ENCODE measurements around the gene GSE1.

GSE1 gene

DNA sequence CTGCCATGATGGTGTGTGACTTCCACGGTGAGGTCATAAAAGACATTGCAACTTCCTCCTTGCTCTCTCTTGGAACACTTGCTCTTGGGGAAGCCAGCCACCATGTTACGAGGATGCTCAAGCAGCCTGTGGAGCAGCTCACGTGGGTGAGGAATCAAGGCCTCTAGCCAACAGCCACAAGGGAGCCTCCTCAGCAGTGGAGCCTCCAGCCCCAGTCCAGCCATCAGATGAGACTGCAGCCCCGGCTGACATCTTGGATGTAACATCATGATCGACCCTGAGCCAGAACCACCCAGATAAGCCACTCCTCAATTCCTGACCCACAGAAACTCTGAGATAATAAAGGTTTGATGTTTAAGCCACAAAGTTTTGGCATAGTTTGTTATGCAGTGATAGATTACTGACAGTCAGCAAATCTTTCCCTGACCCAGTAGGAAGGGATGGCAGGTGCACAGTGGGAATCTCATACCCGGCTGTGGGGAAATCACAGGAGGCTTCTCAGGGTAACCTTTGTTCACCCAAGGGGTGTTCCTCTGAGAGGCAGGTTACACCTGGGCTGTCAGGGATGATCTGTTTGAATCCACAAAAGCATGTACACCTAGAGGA lies 99.0 kb downstream of the GSE1 start:
- Histone ChIP-seq H3K36me3 (ENCODE audit: control insufficient read depth in 2 of 2, insufficient read depth in 1 of 2, low read length in 2 of 2) (no peaks in the 10 kb centered on the region), H3K27ac (ENCODE audit: extremely low read depth, low read depth, low read length) (no peak overlapping the region), H3K4me1 (ENCODE audit: control insufficient read depth, insufficient read depth, low read length) (no peaks in the 10 kb centered on the region), H3K9me3 (ENCODE audit: control insufficient read depth, insufficient read depth, low read depth, low read length) (no peaks in the 10 kb centered on the region), H3K4me3 (ENCODE audit: low read depth, low read length) (no peak overlapping the region)
- ChIA-PET CTCF (interaction anchor here (0.9 to 1.1 kb wide), 2 partner anchors 12 to 449 kb away, joined by 3 to 5 read pairs; no protein-coding TSS in a partner anchor), POLR2A (no interaction called here)
- TF ChIP-seq ZNF114 (tag by site-specific recombination; IDR thresholded peaks at IDR 0.05) (no peak), ZNF501 (tag by site-specific recombination; IDR thresholded peaks at IDR 0.05) (no peak), ZNF24 (tag by site-specific recombination; IDR thresholded peaks at IDR 0.05) (no peak), ZEB2 (tag by site-specific recombination; IDR thresholded peaks at IDR 0.05) (no peak), KLF1 (tag by site-specific recombination; IDR thresholded peaks at IDR 0.05) (no peak), GLI4 (tag by site-specific recombination; IDR thresholded peaks at IDR 0.05) (no peak), BCL11A (tag by site-specific recombination; IDR thresholded peaks at IDR 0.05; ENCODE audit: low read depth) (no peak), ZSCAN23 (tag by site-specific recombination; IDR thresholded peaks at IDR 0.05) (no peak), SALL2 (tag by site-specific recombination; IDR thresholded peaks at IDR 0.05; ENCODE audit: borderline replicate concordance) (no peak), HOXC10 (CRISPR knock-in tag; IDR thresholded peaks at IDR 0.05) (no peak), ZNF211 (tag by site-specific recombination; IDR thresholded peaks at IDR 0.05; ENCODE audit: low read depth) (no peak), ZIC2 (tag by site-specific recombination; IDR thresholded peaks at IDR 0.05) (no peak), ZNF660 (tag by site-specific recombination; IDR thresholded peaks at IDR 0.05) (no peak), ZNF621 (tag by site-specific recombination; IDR thresholded peaks at IDR 0.05) (no peak), GLI2 (tag by site-specific recombination; IDR thresholded peaks at IDR 0.05; ENCODE audit: borderline replicate concordance, low read depth) (no peak), ZNF324 (tag by site-specific recombination; IDR thresholded peaks at IDR 0.05) (no peak), ZNF394 (tag by site-specific recombination; IDR thresholded peaks at IDR 0.05; ENCODE audit: borderline replicate concordance) (no peak)
- TF ChIP-seq, protein P1, sequence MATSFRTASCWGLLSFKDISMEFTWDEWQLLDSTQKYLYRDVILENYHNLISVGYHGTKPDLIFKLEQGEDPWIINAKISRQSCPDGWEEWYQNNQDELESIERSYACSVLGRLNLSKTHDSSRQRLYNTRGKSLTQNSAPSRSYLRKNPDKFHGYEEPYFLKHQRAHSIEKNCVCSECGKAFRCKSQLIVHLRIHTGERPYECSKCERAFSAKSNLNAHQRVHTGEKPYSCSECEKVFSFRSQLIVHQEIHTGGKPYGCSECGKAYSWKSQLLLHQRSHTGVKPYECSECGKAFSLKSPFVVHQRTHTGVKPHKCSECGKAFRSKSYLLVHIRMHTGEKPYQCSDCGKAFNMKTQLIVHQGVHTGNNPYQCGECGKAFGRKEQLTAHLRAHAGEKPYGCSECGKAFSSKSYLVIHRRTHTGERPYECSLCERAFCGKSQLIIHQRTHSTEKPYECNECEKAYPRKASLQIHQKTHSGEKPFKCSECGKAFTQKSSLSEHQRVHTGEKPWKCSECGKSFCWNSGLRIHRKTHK (tag by site-specific recombination; IDR thresholded peaks at IDR 0.05) = no peak
- TF ChIP-seq, protein P2, sequence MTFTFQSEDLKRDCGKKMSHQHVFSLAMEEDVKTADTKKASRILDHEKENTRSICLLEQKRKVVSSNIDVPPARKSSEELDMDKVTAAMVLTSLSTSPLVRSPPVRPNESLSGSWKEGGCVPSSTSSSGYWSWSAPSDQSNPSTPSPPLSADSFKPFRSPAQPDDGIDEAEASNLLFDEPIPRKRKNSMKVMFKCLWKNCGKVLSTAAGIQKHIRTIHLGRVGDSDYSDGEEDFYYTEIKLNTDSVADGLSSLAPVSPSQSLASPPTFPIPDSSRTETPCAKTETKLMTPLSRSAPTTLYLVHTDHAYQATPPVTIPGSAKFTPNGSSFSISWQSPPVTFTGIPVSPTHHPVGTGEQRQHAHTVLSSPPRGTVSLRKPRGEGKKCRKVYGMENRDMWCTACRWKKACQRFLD (tag by site-specific recombination; IDR thresholded peaks at IDR 0.05) = no peak
- TF ChIP-seq, protein P3, sequence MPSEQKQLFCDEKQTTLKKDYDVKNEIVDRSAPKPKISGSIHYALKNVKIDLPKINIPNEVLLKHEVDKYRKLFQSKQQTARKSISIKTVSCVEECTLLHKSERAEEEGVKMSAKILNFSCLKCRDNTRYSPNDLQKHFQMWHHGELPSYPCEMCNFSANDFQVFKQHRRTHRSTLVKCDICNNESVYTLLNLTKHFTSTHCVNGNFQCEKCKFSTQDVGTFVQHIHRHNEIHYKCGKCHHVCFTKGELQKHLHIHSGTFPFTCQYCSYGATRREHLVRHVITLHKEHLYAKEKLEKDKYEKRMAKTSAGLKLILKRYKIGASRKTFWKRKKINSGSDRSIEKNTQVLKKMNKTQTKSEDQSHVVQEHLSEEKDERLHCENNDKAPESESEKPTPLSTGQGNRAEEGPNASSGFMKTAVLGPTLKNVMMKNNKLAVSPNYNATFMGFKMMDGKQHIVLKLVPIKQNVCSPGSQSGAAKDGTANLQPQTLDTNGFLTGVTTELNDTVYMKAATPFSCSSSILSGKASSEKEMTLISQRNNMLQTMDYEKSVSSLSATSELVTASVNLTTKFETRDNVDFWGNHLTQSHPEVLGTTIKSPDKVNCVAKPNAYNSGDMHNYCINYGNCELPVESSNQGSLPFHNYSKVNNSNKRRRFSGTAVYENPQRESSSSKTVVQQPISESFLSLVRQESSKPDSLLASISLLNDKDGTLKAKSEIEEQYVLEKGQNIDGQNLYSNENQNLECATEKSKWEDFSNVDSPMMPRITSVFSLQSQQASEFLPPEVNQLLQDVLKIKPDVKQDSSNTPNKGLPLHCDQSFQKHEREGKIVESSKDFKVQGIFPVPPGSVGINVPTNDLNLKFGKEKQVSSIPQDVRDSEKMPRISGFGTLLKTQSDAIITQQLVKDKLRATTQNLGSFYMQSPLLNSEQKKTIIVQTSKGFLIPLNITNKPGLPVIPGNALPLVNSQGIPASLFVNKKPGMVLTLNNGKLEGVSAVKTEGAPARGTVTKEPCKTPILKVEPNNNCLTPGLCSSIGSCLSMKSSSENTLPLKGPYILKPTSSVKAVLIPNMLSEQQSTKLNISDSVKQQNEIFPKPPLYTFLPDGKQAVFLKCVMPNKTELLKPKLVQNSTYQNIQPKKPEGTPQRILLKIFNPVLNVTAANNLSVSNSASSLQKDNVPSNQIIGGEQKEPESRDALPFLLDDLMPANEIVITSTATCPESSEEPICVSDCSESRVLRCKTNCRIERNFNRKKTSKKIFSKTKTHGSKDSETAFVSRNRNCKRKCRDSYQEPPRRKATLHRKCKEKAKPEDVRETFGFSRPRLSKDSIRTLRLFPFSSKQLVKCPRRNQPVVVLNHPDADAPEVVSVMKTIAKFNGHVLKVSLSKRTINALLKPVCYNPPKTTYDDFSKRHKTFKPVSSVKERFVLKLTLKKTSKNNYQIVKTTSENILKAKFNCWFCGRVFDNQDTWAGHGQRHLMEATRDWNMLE (tag by site-specific recombination; conservative IDR thresholded peaks at IDR 0.05; ENCODE audit: low read depth) = no peak
